Neuronal stem cell (in vitro differentiated cells): ENCODE data around the gene ACP6. TPM values are rescaled to one million over a fixed set of nuclear protein-coding genes. Genes with fewer than 3 reads are reported as not detected.
A peak's percentile ranks its signal among the peaks of the same experiment; 100 is the strongest.

Source experiments
- DNase-seq: peaks from one replicate; pipeline ENCODE4 v3.0.0-alpha.2; 2013; ENCODE audit warnings: low spot score
- H2AFZ ChIP-seq: one replicate; pipeline ENCODE4 v1.6.1; 2013; ENCODE audit warnings: mild to moderate bottlenecking, low read length, inconsistent platforms
- H2AK5ac ChIP-seq: 2 replicates; pipeline ENCODE4 v1.6.1; 2013; ENCODE audit warnings: low read depth, mild to moderate bottlenecking, inconsistent platforms, low read length, moderate library complexity, mixed read lengths
- H2BK120ac ChIP-seq: 2 replicates; pipeline ENCODE4 v1.6.1; 2013; ENCODE audit warnings: low read depth, mild to moderate bottlenecking, inconsistent platforms, low read length, moderate library complexity, mixed read lengths
- H2BK12ac ChIP-seq: one replicate; pipeline ENCODE4 v1.6.1; 2013; ENCODE audit warnings: low read length, inconsistent platforms
- H2BK15ac ChIP-seq: 2 replicates; pipeline ENCODE4 v1.6.1; 2013; ENCODE audit warnings: mild to moderate bottlenecking, low read length, inconsistent platforms, mixed read lengths
- H2BK5ac ChIP-seq: one replicate; pipeline ENCODE4 v1.6.1; 2013; ENCODE audit warnings: inconsistent platforms, mild to moderate bottlenecking, low read length, moderate library complexity
- H3K14ac ChIP-seq: one replicate; pipeline ENCODE4 v1.6.1; 2013; ENCODE audit warnings: low read length, inconsistent platforms
- H3K18ac ChIP-seq: 2 replicates; pipeline ENCODE4 v1.6.1; 2013; ENCODE audit warnings: low read length, inconsistent platforms
- H3K23ac ChIP-seq: 2 replicates; pipeline ENCODE4 v1.6.1; 2013; ENCODE audit warnings: low read depth, mild to moderate bottlenecking, mixed read lengths, low read length, inconsistent platforms; ENCODE audit not compliant: poor library complexity
- H3K27ac ChIP-seq: replicated peaks from 3 replicates; pipeline ENCODE4 v1.5.1; 2013; ENCODE audit warnings: low read length, inconsistent platforms
- H3K27me3 ChIP-seq, 3 experiments: 2 replicates each; pipeline ENCODE4 v1.6.1; 2013; ENCODE audit warnings: low read length in 3 of 3, mild to moderate bottlenecking in 2 of 3, inconsistent platforms in 1 of 3, low read depth in 1 of 3, mixed read lengths in 1 of 3, moderate library complexity in 1 of 3; ENCODE audit not compliant: control insufficient read depth in 3 of 3, insufficient read depth in 3 of 3
- H3K36me3 ChIP-seq, 2 donors: replicated peaks in 1 of 2; 2 replicates each; pipeline ENCODE4 v1.6.1; 2013; ENCODE audit warnings: low read length in 2 of 2; ENCODE audit not compliant: control insufficient read depth in 2 of 2, insufficient read depth in 2 of 2
- H3K4ac ChIP-seq: 2 replicates; pipeline ENCODE4 v1.6.1; 2013; ENCODE audit warnings: inconsistent platforms, mild to moderate bottlenecking, low read length, moderate library complexity
- H3K4me1 ChIP-seq, 2 donors: 1 replicate in 1 of 2; 2 replicates in 1 of 2; pipeline ENCODE4 v1.6.1; 2013; ENCODE audit warnings: low read length in 2 of 2, low read depth in 1 of 2; ENCODE audit not compliant: control insufficient read depth in 2 of 2, insufficient read depth in 1 of 2
- H3K4me2 ChIP-seq: one replicate; pipeline ENCODE4 v1.6.1; 2013; ENCODE audit warnings: mild to moderate bottlenecking, low read length, inconsistent platforms; ENCODE audit not compliant: insufficient read depth, poor library complexity, severe bottlenecking
- H3K4me3 ChIP-seq, 2 donors: 2 replicates each; pipeline ENCODE4 v1.5.1; 2013; ENCODE audit warnings: low read length in 2 of 2, mild to moderate bottlenecking in 2 of 2, inconsistent platforms in 1 of 2, moderate library complexity in 1 of 2
- H3K79me1 ChIP-seq: one replicate; pipeline ENCODE4 v1.6.1; 2013; ENCODE audit warnings: low read depth, mild to moderate bottlenecking, inconsistent platforms, low read length, moderate library complexity
- H3K9ac ChIP-seq: one replicate; pipeline ENCODE4 v1.6.1; 2013; ENCODE audit warnings: mild to moderate bottlenecking, low read depth, low read length, inconsistent platforms; ENCODE audit not compliant: poor library complexity
- H3K9me3 ChIP-seq, 2 donors: replicated peaks in 1 of 2; 2 replicates each; pipeline versions ENCODE3 to v1.6.1; 2013; ENCODE audit warnings: low read length in 2 of 2, mild to moderate bottlenecking in 2 of 2, inconsistent platforms in 1 of 2, low read depth in 1 of 2, mixed read lengths in 1 of 2, moderate library complexity in 1 of 2; ENCODE audit not compliant: control insufficient read depth in 2 of 2, insufficient read depth in 1 of 2
- H4K8ac ChIP-seq: one replicate; pipeline ENCODE4 v1.6.1; 2013; ENCODE audit warnings: low read depth, mild to moderate bottlenecking, inconsistent platforms, low read length, moderate library complexity
- H4K91ac ChIP-seq: one replicate; pipeline ENCODE4 v1.6.1; 2013; ENCODE audit warnings: low read length, low read depth, mild to moderate bottlenecking, inconsistent platforms; ENCODE audit not compliant: poor library complexity
- WGBS, 2 donors: extraction: QIAGEN DNeasy Blood & Tissue Kit; methylation state at CpG; one replicate each; pipeline ENCODE4 v1.1.7; 2013; ENCODE audit warnings: missing lambda C conversion rate in 2 of 2, mixed read lengths in 1 of 2; ENCODE audit not compliant: insufficient read length in 2 of 2, insufficient replicate concordance in 1 of 2; ENCODE audit errors: extremely low coverage in 2 of 2; 5-methylcytosine and 5-hydroxymethylcytosine counted together
- small RNA-seq: library from polyadenylated mRNA; stranded (forward); fragments of <200 nt; extraction: miRNeasy Mini kit (QIAGEN cat#:217004); gene quantifications from one replicate; pipeline ENCODE3, GENCODE V24; 2013; ENCODE audit not compliant: insufficient read depth

ACP6 gene

DNA sequence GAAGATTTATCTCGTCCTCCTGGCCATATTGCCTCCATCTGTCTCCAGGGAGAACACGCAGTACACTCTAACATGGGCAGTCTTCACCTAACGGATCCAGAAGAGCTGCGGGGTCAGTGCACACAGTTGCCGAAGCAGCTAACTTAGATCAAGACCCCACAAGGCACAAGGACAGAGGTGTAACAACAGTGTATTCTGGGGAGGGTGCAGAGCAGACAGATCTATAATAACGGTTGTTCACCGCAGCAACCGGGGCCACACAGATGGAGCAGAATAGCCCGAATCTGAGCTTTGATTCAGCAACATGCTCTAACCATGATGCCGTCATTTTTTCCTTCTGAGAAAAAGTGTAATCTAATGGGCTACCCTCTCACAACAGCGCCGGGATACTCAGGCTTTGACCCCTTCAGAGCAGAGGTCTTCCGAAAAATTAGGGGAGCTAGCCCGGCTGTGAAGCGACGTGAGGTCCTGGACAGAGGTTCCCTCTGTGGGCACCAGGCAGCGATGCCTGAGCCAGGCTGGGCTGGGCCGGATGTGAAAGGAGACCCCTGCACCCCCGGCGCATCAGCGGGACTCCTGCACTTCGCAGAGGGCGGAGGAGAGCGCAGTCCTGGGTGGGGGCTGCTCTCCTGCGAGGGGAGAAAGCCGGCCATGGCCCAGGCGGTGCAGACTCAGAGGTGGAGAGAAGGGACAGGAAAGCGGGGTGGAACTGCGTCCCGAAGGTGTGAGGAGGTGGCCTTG, 71.5 kb downstream of the ACP6 start:
- Histone ChIP-seq H4K8ac (no peak overlapping the region), H3K4me3 (peak overlapping the region; percentile 77 to 82), H2BK15ac (peak overlapping the region; percentile 79), H3K79me1 (no peaks in the 10 kb centered on the region), H3K36me3 (peaks cover 0 to 11% of the 10 kb centered on the region in 2 donors), H2BK120ac (peak overlapping the region; percentile 13), H3K4me1 (peaks cover 4 to 17% of the 10 kb centered on the region in 2 donors), H3K27ac (peak overlapping the region; percentile 96), H3K9ac (peak overlapping the region; percentile 96), H3K4me2 (peak overlapping the region; percentile 98), H3K18ac (peak overlapping the region; percentile 88), H3K23ac (peak overlapping the region; percentile 83), H4K91ac (no peak overlapping the region), H2BK12ac (no peak overlapping the region), H2AFZ (peak overlapping the region; percentile 78), H3K27me3 (no peaks in the 10 kb centered on the region), H3K4ac (no peak overlapping the region), H3K14ac (peak overlapping the region; percentile 65), H3K9me3 (peaks cover 0 to 6% of the 10 kb centered on the region in 2 donors), H2BK5ac (peak overlapping the region; percentile 93), H2AK5ac (peak overlapping the region; percentile 82)
- no CpG with 5 or more reads among the region's 30 CpGs for WGBS, 2 donors
- DNase-seq, result peak; percentile 23

DNA sequence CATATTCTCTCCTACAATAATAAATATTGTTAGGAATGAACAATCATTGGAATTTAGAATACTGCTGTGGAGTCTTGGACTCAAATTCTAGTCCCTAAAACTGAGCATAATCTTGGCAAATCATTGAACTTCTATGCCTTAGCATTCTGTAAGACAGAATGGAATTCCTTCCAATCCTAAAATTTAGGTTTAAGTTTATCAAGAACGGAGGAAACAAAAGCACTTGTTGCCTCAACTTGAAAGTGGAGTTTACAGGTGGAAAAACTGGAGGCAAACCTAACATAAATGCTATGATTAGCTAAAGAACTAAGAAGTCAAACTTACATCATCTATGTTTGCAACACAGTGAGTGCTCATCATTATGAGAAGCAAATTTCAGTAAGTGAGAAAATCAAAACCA, 73.3 kb downstream of the ACP6 start:
- Histone ChIP-seq H4K8ac (no peak overlapping the region), H3K9ac (no peak overlapping the region), H3K18ac (no peak overlapping the region), H3K27ac (no peak overlapping the region), H4K91ac (no peak overlapping the region), H3K9me3 (peaks cover 0 to 10% of the 10 kb centered on the region in 2 donors), H2BK15ac (no peak overlapping the region), H2BK12ac (no peak overlapping the region), H2AFZ (no peak overlapping the region), H3K23ac (no peak overlapping the region), H3K4me1 (peaks cover 4 to 17% of the 10 kb centered on the region in 2 donors), H2BK120ac (no peak overlapping the region), H3K4ac (no peak overlapping the region), H3K4me3 (no peak overlapping the region), H2BK5ac (no peak overlapping the region), H3K79me1 (no peaks in the 10 kb centered on the region), H2AK5ac (no peak overlapping the region), H3K14ac (no peak overlapping the region), H3K27me3 (no peaks in the 10 kb centered on the region), H3K36me3 (peaks cover 0 to 14% of the 10 kb centered on the region in 2 donors), H3K4me2 (no peak overlapping the region)
- WGBS, 2 donors, result no CpG with 5 or more reads among the region's 1 CpG
- DNase-seq, result no peak

Small RNA genes lying within 50 kb of the gene (small RNA-seq; reads per million reads assigned to genes)
- gene RN7SL261P, result not detected
